Activated T-cell treated with anti-CD3 and anti-CD28 coated beads for 4 hours (primary cell): ENCODE measurements around the gene KRTAP5-9.
"Not testable (repeated sequence)": the region's sequence is repeated elsewhere in the genome, so short reads cannot be mapped to it uniquely, and the experiment has no call there.

ENCODE experiments used
- DNase-seq: peaks from one replicate; pipeline ENCODE4 v3.0.0-alpha.2; 2020

The KRTAP5-9 gene

DNA sequence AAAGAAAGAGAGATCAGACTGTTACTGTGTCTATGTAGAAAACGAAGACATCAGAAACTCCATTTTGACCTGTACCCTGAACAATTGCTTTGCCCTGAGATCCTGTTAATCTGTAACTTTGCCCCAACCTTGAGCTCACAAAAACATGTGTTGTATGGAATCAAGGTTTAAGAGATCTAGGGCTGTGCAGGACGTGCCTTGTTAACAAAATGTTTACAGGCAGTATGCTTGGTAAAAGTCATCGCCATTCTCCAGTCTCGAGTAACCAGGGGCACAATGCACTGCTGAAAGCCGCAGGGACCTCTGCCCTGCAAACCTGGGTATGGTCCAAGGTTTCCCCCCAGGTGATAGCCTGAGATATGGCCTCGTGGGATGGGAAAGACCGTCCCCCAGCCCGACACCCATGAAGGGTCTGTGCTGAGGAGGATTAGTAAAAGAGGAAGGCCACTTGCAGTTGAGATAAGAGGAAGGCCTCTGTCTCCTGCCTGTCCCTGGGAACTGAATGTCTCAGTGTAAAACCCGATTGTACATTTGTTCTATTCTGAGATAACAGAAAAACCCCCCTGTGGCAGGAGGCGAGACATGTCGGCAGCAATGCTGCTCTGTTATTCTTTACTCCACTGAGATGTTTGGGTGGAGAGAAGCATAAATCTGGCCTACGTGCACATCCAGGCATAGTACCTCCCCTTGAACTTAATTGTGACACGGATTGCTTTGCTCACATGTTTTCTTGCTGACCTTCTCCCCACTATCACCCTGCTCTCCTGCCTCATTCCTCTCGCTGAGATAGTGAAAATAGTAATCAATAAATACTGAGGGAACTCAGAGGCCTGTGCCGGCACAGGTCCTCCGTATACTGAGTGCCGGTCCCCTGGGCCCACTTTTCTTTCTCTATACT, 13.3 kb upstream of the KRTAP5-9 start:
- not testable (repeated sequence) for DNase-seq

DNA sequence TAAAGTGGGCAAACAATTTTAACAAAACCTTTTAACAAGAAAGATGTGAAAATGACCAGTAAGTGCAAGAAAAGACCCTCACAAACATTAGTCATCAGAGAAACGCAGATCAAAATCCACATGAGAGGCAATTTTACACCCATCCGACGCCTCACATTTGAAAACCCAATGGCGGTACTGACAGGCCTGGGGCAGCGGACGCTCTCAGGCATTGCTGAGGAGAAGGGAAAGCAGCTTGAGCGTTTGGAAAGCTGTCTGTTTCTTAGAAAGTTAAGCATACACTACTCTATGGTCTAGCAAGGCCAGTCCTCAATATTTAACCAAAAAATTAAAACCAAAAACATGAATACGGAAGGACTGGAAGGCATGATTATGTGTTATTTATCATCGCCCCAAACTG, 12.4 kb upstream of the KRTAP5-9 start:
- no peak for DNase-seq

DNA sequence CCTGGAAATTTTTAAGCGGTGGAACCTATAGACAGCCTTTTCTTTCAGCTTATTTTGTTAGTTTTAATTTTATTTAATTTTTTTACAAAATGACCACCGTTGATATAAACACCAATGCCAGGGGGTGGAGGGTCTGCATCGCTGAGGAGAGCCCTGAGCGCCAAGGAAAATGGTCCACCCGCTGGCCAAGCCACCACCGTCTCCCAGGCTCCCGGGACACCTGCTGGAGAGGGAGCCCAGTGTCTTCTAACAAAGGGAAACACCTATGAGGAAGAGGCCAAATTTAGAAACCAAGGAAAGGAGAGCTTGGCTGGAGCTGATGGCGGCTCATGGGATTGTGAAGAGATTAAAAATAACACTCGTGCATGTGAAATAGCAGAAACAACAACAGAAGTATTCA, 10.7 kb upstream of the KRTAP5-9 start:
- no peak for DNase-seq

DNA sequence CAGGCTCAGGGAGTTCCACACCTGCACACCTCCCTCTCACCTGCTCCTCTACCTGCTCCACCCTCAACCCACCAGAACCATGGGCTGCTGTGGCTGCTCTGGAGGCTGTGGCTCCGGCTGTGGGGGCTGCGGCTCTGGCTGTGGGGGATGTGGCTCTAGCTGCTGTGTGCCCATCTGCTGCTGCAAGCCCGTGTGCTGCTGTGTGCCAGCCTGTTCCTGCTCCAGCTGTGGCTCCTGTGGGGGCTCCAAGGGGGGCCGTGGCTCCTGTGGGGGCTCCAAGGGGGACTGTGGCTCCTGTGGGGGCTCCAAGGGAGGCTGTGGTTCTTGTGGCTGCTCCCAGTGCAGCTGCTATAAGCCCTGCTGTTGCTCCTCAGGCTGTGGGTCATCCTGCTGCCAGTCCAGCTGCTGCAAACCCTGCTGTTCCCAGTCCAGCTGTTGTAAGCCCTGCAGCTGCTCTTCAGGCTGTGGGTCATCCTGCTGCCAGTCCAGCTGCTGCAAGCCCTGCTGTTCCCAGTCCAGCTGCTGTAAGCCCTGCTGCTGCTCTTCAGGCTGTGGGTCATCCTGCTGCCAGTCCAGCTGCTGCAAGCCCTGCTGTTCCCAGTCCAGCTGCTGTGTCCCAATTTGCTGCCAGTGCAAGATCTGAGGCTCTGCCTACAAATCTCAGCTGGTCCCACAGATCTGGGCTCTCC, 10.1 kb upstream of the KRTAP5-9 start, which contains the start of gene KRTAP5-8:
Gene KRTAP5-8, plus strand, starts transcription at position 49 of the 689 bp plus-strand sequence. Its CDS starts 31 bp downstream, at position 80.
- DNase-seq, result not testable (repeated sequence)

DNA sequence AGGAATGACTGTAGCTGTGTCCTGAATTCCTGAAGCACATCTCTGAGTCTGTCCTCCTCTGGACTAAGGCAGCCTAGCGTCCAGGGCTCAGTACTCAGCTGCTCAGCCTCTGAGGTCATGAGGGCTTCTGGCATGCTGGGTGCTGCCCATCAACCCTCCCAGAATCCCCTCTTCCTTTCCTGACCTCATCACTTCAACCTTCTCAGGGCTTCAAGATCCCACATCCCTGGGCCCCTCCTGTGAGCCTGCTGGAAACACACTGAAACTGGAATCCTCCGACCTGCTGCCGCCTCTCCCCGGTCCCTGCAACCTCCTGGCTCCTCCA, 9.6 kb upstream of the KRTAP5-9 start:
- no peak for DNase-seq

DNA sequence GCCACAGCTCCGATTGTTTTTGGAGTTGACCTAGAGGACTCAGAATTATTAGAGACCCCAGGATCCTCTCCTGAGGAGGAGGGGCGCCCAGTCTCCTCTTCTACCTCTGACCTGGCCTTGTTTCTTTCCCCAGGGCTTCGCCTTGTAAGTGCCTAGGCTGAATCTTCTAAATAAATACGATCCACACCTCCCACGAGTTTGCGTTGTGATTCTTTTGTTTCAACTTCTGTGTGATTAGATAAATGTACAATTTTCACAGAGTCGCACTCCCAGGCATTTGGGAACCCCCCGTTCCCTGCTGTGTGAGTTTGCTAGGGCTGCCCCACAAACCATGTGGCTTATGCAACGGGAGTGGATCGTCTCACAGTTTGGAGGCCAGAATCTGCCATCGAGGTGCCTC, 9.2 kb upstream of the KRTAP5-9 start:
- DNase-seq, result no peak

DNA sequence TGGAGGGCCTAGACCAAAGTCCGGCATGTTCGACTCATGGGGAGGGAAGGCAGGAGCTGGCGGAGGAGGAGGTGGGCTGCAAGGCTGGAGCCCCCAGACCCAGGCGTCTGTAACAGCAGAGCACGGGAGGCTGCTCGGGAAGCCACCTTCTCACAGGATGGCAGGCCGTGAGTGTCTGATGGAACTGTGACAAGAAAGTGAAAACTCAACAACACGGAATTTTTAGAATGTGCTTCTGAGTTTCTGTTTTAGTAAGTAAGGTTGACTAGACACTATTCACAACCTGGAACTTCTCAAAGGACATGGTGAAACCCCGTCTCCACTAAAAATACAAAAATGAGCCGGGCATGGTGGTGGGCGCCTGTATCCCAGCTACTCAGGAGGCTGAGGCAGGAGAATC, 8.2 kb upstream of the KRTAP5-9 start:
- not testable (repeated sequence) for DNase-seq

DNA sequence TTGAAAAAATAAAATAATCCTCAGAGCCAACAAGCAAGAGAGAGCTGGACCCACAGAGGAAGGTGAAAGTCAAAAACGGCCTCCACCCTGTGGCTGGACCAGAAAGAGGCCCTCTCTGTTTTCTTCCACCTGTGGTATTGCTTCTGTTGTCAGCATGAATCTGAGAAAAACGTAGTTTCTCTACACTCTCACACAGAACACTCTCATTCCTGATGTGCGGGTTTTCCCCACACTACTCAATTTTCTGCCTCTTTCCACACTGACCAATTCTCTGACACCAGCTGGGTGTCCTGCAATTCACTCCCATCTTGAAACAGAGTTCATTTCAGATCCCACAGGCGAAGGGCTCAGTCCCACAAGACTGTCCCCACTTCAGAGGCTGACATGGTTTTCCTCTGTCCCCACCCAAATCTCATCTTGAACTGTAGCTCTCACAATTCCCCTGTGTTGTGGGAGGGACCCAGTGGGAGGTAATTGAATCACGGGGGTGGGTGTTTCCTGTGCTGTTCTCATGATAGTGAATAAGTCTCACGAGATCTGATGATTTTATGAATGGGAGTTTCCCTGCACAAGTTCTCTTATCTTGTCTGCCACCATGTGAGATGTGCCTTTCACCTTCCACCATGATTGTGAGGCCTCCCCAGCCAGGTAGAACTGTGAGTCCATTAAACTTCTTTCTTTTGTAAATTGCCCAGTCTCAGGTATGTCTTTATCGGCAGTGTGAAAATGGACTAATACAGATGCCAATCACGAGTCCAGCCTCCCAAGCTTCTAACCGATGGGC, 7.5 kb upstream of the KRTAP5-9 start:
- not testable (repeated sequence) for DNase-seq

DNA sequence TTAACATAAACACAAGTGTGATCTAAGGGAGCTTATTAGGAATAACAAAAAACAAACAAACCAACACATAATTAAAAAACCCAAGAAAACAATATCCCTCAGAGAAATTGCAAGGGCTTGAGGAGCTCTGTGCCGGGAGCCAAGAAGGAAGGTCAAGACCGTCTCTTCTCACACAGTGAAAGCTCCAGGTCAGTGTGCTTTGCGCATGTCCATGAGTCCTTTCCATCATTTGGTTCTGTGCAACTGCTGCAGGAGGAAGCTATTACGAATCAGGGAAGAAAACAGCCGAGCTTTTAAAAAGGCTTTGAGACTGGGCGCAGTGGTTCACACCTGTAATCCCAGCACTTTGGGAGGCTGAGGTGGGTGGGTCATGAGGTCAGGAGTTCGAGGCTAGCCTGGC, 5.8 kb upstream of the KRTAP5-9 start:
- DNase-seq, result no peak

DNA sequence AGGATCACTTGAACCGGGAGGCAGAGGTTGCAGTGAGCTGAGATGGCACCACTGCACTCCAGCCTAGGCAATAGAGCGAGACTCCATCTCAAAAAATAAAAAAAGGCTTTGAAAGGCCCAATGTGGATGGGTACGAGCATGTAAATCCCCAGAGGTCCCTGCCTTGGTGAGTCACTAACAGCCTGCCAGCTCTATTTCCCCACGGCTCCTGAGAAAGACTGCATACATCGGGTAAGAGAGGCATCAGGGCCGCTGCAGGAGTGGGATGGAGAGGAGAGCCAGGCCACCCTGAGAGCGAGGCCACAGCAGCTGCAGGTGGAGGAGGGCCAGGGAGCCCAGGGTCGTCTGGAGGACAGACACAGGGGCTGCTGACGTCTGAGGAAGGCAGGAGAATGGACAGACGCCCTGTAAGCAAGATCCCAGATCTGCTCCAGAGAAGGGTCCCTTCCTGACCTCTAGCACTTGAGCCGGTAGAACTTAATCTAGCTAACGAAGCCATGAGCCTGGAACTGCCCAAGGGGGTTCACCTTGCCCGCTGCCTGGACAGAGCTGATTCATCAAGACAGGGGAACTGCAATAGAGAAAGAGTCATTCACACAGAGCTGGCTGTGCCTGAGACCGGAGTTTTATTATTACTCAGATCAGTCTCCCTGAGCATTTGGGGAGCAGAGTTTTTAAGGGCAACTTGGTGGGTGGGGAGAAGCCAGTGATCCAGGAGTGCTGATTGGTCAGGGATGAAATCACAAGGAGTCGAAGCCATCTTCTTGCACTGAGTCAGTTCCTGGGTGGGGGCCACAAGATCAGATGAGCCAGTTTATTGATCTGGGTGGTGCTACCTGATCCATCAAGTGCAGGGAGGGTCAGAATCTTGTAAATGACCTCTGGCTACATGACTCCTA, 5.1 kb upstream of the KRTAP5-9 start:
- no peak for DNase-seq

DNA sequence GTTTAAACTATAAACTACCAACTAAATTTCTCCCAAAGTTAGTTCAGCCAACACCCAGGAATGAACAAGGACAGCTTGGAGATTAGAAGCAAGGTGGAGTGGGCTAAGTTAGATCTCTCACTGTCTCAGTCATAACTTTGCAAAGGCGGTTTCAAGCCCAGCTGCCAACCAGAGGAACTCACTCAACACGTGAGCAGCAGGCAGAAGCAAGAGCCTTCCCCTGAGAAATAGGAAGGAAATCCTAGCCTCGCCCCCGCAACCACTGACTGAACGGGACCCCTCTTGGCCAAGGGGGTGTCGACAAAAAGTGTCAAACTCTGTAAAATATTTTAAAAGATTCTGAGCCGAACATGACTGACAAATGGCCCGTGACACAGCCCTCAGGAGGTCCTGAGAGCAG, 4.4 kb upstream of the KRTAP5-9 start:
- no peak for DNase-seq

DNA sequence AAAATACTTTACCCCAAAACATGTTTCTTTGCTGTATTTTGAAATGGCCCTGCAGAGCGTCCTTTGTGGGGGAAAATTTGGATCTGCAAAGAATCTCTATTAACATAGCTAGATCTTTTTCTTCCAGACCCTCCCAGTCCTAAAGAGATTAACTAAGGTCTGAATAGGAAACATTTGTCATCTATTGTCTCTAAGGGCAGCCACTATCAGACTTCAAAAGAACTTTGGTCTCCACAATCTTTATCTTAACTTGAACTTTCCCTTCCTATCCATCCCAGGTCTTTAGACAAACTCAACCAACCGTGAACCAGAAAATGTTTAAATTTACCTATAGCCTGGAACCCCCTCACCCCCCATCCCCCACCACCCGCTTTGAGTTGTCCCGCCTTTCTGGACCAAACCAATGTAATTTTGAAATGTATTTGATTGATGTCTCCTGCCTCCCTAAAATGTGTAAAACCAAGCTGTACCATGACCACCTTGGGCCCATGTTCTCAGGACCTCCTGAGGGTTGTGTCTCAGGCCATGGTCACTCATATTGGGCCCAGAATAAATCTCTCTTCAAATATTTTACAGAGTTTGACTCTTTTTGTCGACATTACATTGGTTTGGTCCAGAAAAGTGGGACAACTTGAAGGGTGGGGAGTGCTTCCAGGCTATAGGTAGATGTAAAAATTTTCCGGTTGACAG, 3.5 kb upstream of the KRTAP5-9 start:
- no peak for DNase-seq

DNA sequence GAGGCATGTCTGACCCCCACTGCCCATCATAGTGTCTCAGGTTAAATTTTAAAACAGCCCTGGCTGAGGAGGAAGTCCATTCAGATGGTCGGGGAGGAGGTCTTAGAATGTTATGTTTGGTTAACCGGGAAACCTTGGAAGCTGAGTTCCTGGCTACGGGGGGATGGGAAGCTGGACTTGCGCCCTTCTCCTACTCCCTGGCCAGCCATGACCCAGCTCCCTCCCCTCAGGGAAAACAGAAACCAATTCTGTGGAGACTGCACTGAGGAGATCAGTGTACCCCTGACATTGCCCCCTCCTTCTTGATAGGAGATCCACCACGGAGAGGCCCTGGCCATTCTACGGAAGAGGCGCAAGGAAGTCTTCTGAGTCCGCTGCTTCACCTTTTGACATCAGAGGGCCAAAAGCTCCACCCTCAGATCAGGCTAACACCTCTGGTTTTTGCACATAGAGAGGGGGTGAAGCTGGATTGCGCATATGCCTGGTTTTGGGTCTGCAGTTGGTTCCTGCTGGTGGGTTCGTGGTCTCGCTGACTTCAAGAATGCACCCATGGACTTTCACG, 2.7 kb upstream of the KRTAP5-9 start:
- DNase-seq, result no peak

DNA sequence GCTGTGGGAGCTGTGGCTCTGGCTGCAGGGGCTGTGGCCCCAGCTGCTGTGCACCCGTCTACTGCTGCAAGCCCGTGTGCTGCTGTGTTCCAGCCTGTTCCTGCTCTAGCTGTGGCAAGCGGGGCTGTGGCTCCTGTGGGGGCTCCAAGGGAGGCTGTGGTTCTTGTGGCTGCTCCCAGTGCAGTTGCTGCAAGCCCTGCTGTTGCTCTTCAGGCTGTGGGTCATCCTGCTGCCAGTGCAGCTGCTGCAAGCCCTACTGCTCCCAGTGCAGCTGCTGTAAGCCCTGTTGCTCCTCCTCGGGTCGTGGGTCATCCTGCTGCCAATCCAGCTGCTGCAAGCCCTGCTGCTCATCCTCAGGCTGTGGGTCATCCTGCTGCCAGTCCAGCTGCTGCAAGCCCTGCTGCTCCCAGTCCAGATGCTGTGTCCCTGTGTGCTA, 514 bp downstream of the KRTAP5-9 start:
- no peak for DNase-seq

DNA sequence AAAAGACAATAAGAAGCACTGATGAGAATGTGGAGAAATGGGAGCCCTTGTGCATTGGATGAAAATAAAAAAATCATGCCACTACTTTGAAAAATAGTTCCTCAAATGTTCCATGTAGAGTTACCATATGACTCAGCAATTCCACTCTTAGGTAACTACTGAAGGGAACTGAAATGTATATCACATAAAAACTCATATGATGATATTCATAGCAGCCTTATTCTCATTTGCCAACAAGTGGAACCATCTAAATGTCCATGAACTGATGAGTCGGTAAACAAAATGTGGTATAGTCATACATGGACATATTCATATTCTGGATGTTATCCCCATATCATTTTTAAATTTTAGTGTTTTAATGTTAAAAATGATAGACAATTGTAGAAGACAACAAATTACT, 3.5 kb downstream of the KRTAP5-9 start:
- no peak for DNase-seq

DNA sequence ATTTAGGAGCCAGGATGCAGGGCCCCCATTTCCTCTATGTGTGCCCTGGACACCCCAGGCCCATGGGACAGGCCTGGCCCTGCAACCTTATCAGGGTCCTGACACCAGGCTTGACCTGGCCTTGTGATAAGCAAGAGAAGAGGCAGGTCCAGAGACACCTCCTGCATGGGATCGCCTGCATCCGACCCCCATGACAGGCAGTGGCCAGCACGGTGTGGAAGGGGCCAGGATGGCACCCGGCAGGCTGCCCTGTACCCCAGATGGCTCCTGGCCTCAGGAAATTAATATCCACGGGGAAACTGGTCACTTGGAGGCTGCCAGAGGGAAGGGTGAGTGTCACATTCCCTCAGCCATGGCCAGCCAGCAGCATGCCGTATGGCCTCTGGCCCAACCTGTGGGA, 6.8 kb downstream of the KRTAP5-9 start:
- no peak for DNase-seq

DNA sequence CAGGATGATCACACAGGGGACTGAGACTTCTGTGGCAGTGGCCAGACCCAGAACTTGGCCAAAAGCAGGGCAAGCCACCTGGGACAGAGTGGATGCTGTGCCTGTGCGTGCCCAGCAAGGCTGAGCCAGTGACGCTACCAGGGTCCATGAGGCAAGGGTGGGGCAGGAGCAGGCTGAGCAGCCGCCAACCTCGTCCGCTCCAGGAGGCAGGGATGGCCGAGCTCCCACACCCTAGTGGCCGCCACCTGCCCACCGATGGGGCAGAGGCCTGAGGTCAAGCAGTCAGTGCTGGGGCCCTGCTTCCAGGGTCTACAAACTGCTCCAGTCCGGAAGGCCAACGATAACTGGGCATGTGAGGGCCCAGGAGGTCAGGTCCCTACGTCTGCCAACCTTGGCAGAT, 7.3 kb downstream of the KRTAP5-9 start:
- no peak for DNase-seq

DNA sequence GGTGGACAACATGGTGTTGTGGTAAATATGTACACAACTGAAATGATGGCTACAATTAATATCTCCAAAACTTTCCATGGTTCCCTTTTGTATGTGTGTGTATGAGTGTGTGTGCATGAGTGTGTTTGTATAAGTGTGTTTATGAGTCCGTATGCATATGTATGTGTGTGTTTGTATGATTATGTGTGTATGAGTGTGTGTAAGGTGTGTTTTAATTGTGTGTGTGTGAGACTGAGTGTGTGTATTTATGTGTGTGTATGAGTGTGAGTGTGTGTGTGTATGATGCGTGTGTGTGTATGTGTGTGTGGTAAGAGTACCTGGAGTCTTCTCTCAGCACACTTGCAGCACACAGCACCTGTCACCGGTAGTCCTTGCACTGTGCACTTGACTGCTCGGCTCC, 7.8 kb downstream of the KRTAP5-9 start:
- no peak for DNase-seq

DNA sequence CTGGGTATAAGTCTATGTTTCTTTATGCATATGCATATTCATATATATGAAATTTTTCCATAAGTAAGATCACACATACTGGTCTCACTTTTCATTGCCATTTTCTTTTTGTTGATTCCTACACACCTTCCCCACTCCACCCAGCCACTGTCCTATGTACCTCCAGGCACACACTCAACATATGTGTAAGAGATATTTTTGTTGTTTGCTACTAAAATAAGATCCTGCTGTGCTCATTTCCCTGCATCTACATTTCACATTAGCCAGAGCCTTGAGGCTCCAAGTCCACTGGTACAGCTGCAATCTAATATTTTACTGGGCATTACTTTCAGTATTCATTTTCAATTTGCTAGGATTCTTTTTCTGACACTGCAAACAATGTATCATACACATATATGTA, 9.0 kb downstream of the KRTAP5-9 start:
- DNase-seq, result no peak

DNA sequence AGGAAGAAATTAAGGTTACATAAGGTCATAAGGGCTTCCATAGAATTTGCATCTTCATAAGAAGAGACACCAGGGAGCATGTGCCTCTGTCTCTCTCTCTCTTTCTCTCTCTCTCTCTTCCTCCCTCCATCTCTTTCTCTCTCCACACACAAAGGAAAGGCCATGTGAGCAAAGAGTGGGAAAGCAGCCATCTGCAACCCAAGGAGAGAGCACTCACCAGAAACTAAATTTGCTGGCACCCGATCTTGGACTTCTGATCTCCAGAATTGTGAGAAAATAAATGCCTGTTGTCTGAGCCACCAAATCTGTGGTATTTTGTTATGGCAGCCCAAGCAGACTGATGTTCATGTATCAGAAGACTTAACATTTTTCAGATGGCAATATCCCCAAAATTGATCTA, 10.8 kb downstream of the KRTAP5-9 start:
- no peak for DNase-seq

DNA sequence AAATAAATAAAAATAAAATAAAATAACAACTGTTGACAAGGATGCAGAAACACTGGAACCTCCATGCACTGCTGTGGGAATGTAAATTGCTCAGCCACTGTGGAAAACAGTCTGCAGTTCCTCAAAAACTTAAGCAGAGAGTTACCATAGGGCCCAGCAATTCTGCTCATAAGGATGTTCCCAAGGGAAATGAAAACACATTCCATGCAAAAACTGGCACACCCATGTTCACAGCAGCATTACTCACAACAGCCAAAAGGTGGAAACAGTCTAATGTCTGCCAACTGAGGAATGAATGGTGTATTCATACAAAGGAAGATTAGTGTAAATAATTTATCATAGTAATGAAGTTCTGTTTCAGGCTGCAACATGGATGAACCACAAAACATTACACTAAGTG, 13.9 kb downstream of the KRTAP5-9 start:
- no peak for DNase-seq

DNA sequence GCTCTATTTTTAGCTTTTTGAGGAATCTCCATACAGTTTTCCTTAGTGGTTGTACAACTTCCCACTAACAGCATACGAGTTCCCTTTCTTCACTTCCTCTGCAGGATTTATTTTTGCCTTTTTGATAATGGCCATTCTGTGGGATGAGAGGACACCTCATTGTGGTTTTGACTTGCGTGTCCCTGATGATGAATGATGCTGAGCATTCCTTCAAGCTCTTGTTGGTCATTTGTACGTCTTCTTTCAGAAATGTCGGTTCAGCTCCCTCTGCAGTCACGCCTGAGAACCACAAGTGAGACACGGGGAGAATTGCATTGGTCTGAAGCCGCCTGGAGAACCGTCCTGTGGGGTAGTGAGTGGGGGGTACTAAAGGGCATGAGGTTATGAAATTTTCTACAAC, 15.2 kb downstream of the KRTAP5-9 start:
- no peak for DNase-seq
